GM21717 (cell line): Measurements from ENCODE around the gene GALNT17.

Experiments used
- ATAC-seq: cut with Tn5 transposase; IDR thresholded peaks from one replicate; pipeline ENCODE4 v1.9.1; 2021; ENCODE audit warnings: mild to moderate bottlenecking, moderate library complexity; ENCODE audit not compliant: unreplicated experiment

The GALNT17 gene

GRCh38 chr7:71132127-71132376 is at the start of gene GALNT17:
Gene GALNT17 (plus strand): TSS chr7:71132144.
- ATAC-seq, result no peak

GRCh38 chr7:71095266-71095860 is 36.6 kb upstream of the GALNT17 start:
- ATAC-seq, result no peak

- ATAC-seq, result no peak
These were observed 35.6 kb upstream of the GALNT17 start for GRCh38 chr7:71096351-71096750.

GRCh38 chr7:71106226-71106625 is 25.7 kb upstream of the GALNT17 start:
- ATAC-seq, result no peak

- no peak for ATAC-seq
These were observed 19.5 kb upstream of the GALNT17 start for GRCh38 chr7:71112436-71112835.

- no peak for ATAC-seq
These were observed 11.8 kb upstream of the GALNT17 start for GRCh38 chr7:71120096-71120495.

GRCh38 chr7:71129126-71129525 is 2.8 kb upstream of the GALNT17 start:
- no peak for ATAC-seq

GRCh38 chr7:71130031-71130679 is 1.8 kb upstream of the GALNT17 start:
- no peak for ATAC-seq

GRCh38 chr7:71131256-71132126 is 453 bp upstream of the GALNT17 start:
- no peak for ATAC-seq

GRCh38 chr7:71132377-71133231 is 660 bp downstream of the GALNT17 start:
- ATAC-seq, result no peak

- no peak for ATAC-seq
These were observed 1.3 kb downstream of the GALNT17 start for GRCh38 chr7:71133232-71133622.

- ATAC-seq, result no peak
These were observed 1.9 kb downstream of the GALNT17 start for GRCh38 chr7:71133856-71134255.

- no peak for ATAC-seq
These were observed 3.2 kb downstream of the GALNT17 start for GRCh38 chr7:71135116-71135515.

GRCh38 chr7:71135663-71136062 is 3.7 kb downstream of the GALNT17 start:
- no peak for ATAC-seq

GRCh38 chr7:71137479-71137878 is 5.5 kb downstream of the GALNT17 start:
- no peak for ATAC-seq

- ATAC-seq, result no peak
These were observed 8.3 kb downstream of the GALNT17 start for GRCh38 chr7:71140264-71140663.

- ATAC-seq, result no peak
These were observed 13.0 kb downstream of the GALNT17 start for GRCh38 chr7:71144963-71145362.

GRCh38 chr7:71145906-71146901 is 14.3 kb downstream of the GALNT17 start:
- no peak for ATAC-seq

- ATAC-seq, result no peak
These were observed 16.2 kb downstream of the GALNT17 start for GRCh38 chr7:71148098-71148497.

- no peak for ATAC-seq
These were observed 23.3 kb downstream of the GALNT17 start for GRCh38 chr7:71155236-71155635.
